Esophagus muscularis mucosa (tissue), 4 donors: ENCODE results near the gene POU3F1. TPM values are rescaled to one million over a fixed set of nuclear protein-coding genes. Genes with fewer than 3 reads are reported as not detected.

Experiments
- DNase-seq: peaks from one replicate; pipeline ENCODE4 v3.0.0-alpha.2; 2017; ENCODE audit errors: extremely low spot score
- H3K27ac ChIP-seq, 4 donors: fragments of 200-600 bp; sonication (generic); replicated peaks in 1 of 4; 1 replicate in 3 of 4; 2 replicates in 1 of 4; pipeline ENCODE4 v1.5.1; 2016 to 2019; ENCODE audit warnings: mild to moderate bottlenecking in 1 of 4
- H3K27me3 ChIP-seq, 4 donors: fragments of 200-600 bp; sonication (generic); one replicate each; pipeline versions ENCODE4 v1.5.1 to v1.6.0; 2016 to 2019
- H3K36me3 ChIP-seq, 4 donors: fragments of 200-600 bp; sonication (generic); one replicate each; pipeline ENCODE4 v1.5.1; 2016 to 2019
- H3K4me1 ChIP-seq, 4 donors: fragments of 200-600 bp; sonication (generic); one replicate each; pipeline ENCODE4 v1.5.1; 2016 to 2019
- H3K4me3 ChIP-seq, 4 donors: fragments of 200-600 bp; sonication (generic); 1 replicate in 2 of 4; 2 replicates in 2 of 4; pipeline ENCODE4 v1.5.1; 2016 to 2019; ENCODE audit warnings: mild to moderate bottlenecking in 4 of 4, moderate library complexity in 1 of 4
- H3K9me3 ChIP-seq, 4 donors: fragments of 200-600 bp; sonication (generic); 1 replicate in 3 of 4; 2 replicates in 1 of 4; pipeline ENCODE4 v1.5.1; 2016 to 2019
- CTCF ChIP-seq, 3 experiments: fragments of 200-600 bp in 2 of 3; fragments of 450-650 bp in 1 of 3; sonication (generic) in 2 of 3; IDR thresholded peaks; one replicate each; pipeline ENCODE4 v1.5.1; 2017 to 2019; ENCODE audit warnings: antibody characterized with exemption in 3 of 3, mild to moderate bottlenecking in 2 of 3, moderate library complexity in 1 of 3
- EP300 ChIP-seq: sonication (generic); formaldehyde crosslinking; IDR thresholded peaks from one replicate; pipeline ENCODE4 v1.6.1; 2017; ENCODE audit warnings: antibody characterized with exemption
- POLR2A ChIP-seq: fragments of 450-650 bp; IDR thresholded peaks from one replicate; pipeline ENCODE4 v1.6.1; 2017; ENCODE audit warnings: antibody characterized with exemption, moderate library complexity, mild to moderate bottlenecking, low read depth
- POLR2AphosphoS5 ChIP-seq, 2 donors: sonication (generic); formaldehyde crosslinking; IDR thresholded peaks; one replicate each; pipeline ENCODE4 v1.6.1; 2017; ENCODE audit warnings: antibody characterized with exemption in 2 of 2
- WGBS: methylation state at CpG from one replicate; pipeline ENCODE4 v1.1.5; 2018; 5-methylcytosine and 5-hydroxymethylcytosine counted together
- intact Hi-C: fragments of 100-400 bp; cut with DNase I; formaldehyde crosslinking; loops from one replicate; pipeline ENCODE4 v1.15.1; 2023
- total RNA-seq, 4 donors: library from RNA; depleted of rRNA; stranded (reverse); fragments of >200 nt; gene quantifications; one replicate each; pipeline versions ENCODE4 v1.1.0 to v1.2.1, GENCODE V29; 2016

POU3F1 gene
- total RNA-seq, 4 donors from 2014 or later = 0.29 to 1.3 (median 0.33) TPM; not detected in 1

- no peaks in the 10 kb centered on the region for H3K9me3 ChIP-seq
- intact Hi-C loops = no loop called here
- no peak for DNase-seq
- peaks cover 0 to 18% (median 0%) of the 10 kb centered on the region in 4 donors for H3K27me3 ChIP-seq
- no peaks in the 10 kb centered on the region for H3K4me1 ChIP-seq
- 69% methylated on average over 5 of the region's 6 CpGs for WGBS
- no peak overlapping the region for H3K27ac ChIP-seq
- TF ChIP-seq POLR2AphosphoS5 (IDR thresholded peaks at IDR 0.05) (no peak), CTCF (IDR thresholded peaks at IDR 0.05) (no peak), EP300 (no peak), POLR2A (no peak)
- H3K36me3 ChIP-seq = no peaks in the 10 kb centered on the region
- H3K4me3 ChIP-seq = no peak overlapping the region
Measured at GRCh38 chr1:38059635-38060250, 13.2 kb upstream of the POU3F1 start.

- no peak for TF ChIP-seq POLR2A
- TF ChIP-seq POLR2AphosphoS5 (IDR thresholded peaks at IDR 0.05) = no peak
- WGBS = 67% methylated on average over 4 of the region's 4 CpGs
- Histone ChIP-seq H3K4me3 (no peak overlapping the region), H3K27me3 (peaks cover 0 to 36% (median 2%) of the 10 kb centered on the region in 4 donors), H3K27ac (no peak overlapping the region), H3K4me1 (no peaks in the 10 kb centered on the region), H3K9me3 (no peaks in the 10 kb centered on the region), H3K36me3 (no peaks in the 10 kb centered on the region)
- no peak for DNase-seq
- intact Hi-C loops = no loop called here
Measured at GRCh38 chr1:38055965-38056364, 9.4 kb upstream of the POU3F1 start.

GRCh38 chr1:38055398-38055797 lies 8.8 kb upstream of the POU3F1 start:
- Histone ChIP-seq H3K4me3 (no peak overlapping the region), H3K27me3 (peaks cover 0 to 36% (median 2%) of the 10 kb centered on the region in 4 donors), H3K9me3 (no peaks in the 10 kb centered on the region), H3K36me3 (no peaks in the 10 kb centered on the region), H3K27ac (no peak overlapping the region), H3K4me1 (no peaks in the 10 kb centered on the region)
- no peak for DNase-seq
- TF ChIP-seq POLR2A (no peak), EP300 (no peak), POLR2AphosphoS5 (IDR thresholded peaks at IDR 0.05) (no peak), CTCF (IDR thresholded peaks at IDR 0.05) (no peak)
- intact Hi-C loops = no loop called here
- WGBS = 96% methylated on average over 3 of the region's 3 CpGs

GRCh38 chr1:38053416-38054091 lies 7.0 kb upstream of the POU3F1 start:
- no peak overlapping the region for H3K4me3 ChIP-seq
- peaks cover 0 to 36% (median 2%) of the 10 kb centered on the region in 4 donors for H3K27me3 ChIP-seq
- 79% methylated on average over 5 of the region's 7 CpGs for WGBS
- H3K4me1 ChIP-seq = no peaks in the 10 kb centered on the region
- DNase-seq = no peak
- H3K36me3 ChIP-seq = no peaks in the 10 kb centered on the region
- no peaks in the 10 kb centered on the region for H3K9me3 ChIP-seq
- intact Hi-C loops = no loop called here
- H3K27ac ChIP-seq = no peak overlapping the region
- TF ChIP-seq CTCF (IDR thresholded peaks at IDR 0.05) (no peak), EP300 (no peak), POLR2AphosphoS5 (IDR thresholded peaks at IDR 0.05) (no peak), POLR2A (no peak)

GRCh38 chr1:38052750-38053415 lies 6.3 kb upstream of the POU3F1 start:
- Histone ChIP-seq H3K27ac (no peak overlapping the region), H3K36me3 (no peaks in the 10 kb centered on the region), H3K9me3 (no peaks in the 10 kb centered on the region), H3K4me1 (peaks cover 3 to 5% (median 3%) of the 10 kb centered on the region in 4 donors), H3K4me3 (no peak overlapping the region), H3K27me3 (peaks cover 0 to 41% (median 2%) of the 10 kb centered on the region in 4 donors)
- DNase-seq = no peak
- intact Hi-C loops = no loop called here
- no peak for TF ChIP-seq CTCF (IDR thresholded peaks at IDR 0.05)
- no peak for TF ChIP-seq POLR2AphosphoS5 (IDR thresholded peaks at IDR 0.05)
- TF ChIP-seq POLR2A = no peak
- TF ChIP-seq EP300 = no peak
- WGBS = 46% methylated on average over 3 of the region's 3 CpGs
